Measurements from ENCODE around the gene CREBL2.
"Not testable (repeated sequence)": the region's sequence is repeated elsewhere in the genome, so short reads cannot be mapped to it uniquely, and the experiment has no call there.

The CREBL2 gene

GRCh38 chr12:12613344-12613743, 1.7 kb downstream of the CREBL2 start:
- TF ChIP-seq CTCF (IDR thresholded peaks at IDR 0.05; ENCODE audit: poor library complexity, severe bottlenecking): no peak
- no peak overlapping the region for H3K4me3 ChIP-seq (ENCODE audit: severe bottlenecking)
- H3K4me1 ChIP-seq (ENCODE audit: insufficient read depth, poor library complexity, severe bottlenecking): no peaks in the 10 kb centered on the region
- ATAC-seq (ENCODE audit: low read depth): no peak
- H3K36me3 ChIP-seq (ENCODE audit: low read depth): no peaks in the 10 kb centered on the region
- H3K27ac ChIP-seq (ENCODE audit: poor library complexity, severe bottlenecking): no peak overlapping the region
- DNase-seq (ENCODE audit: low spot score): no peak
- H3K9me3 ChIP-seq (ENCODE audit: severe bottlenecking): no peaks in the 10 kb centered on the region
- H3K27me3 ChIP-seq (ENCODE audit: insufficient read depth, poor library complexity, severe bottlenecking): no peaks in the 10 kb centered on the region

GRCh38 chr12:12614342-12614741, 2.7 kb downstream of the CREBL2 start:
- H3K36me3 ChIP-seq (ENCODE audit: low read depth): no peaks in the 10 kb centered on the region
- no peak overlapping the region for H3K4me3 ChIP-seq (ENCODE audit: severe bottlenecking)
- no peaks in the 10 kb centered on the region for H3K9me3 ChIP-seq (ENCODE audit: severe bottlenecking)
- no peaks in the 10 kb centered on the region for H3K27me3 ChIP-seq (ENCODE audit: insufficient read depth, poor library complexity, severe bottlenecking)
- ATAC-seq (ENCODE audit: low read depth): no peak
- DNase-seq (ENCODE audit: low spot score): no peak
- no peak for TF ChIP-seq CTCF (IDR thresholded peaks at IDR 0.05; ENCODE audit: poor library complexity, severe bottlenecking)
- H3K27ac ChIP-seq (ENCODE audit: poor library complexity, severe bottlenecking): no peak overlapping the region
- H3K4me1 ChIP-seq (ENCODE audit: insufficient read depth, poor library complexity, severe bottlenecking): no peaks in the 10 kb centered on the region

GRCh38 chr12:12616512-12617310, 5.0 kb downstream of the CREBL2 start:
- no peaks in the 10 kb centered on the region for H3K9me3 ChIP-seq (ENCODE audit: severe bottlenecking)
- DNase-seq (ENCODE audit: low spot score) (no peak), ATAC-seq (ENCODE audit: low read depth) (no peak)
- no peaks in the 10 kb centered on the region for H3K36me3 ChIP-seq (ENCODE audit: low read depth)
- H3K4me3 ChIP-seq (ENCODE audit: severe bottlenecking): no peak overlapping the region
- TF ChIP-seq CTCF (IDR thresholded peaks at IDR 0.05; ENCODE audit: poor library complexity, severe bottlenecking): no peak
- no peaks in the 10 kb centered on the region for H3K4me1 ChIP-seq (ENCODE audit: insufficient read depth, poor library complexity, severe bottlenecking)
- H3K27ac ChIP-seq (ENCODE audit: poor library complexity, severe bottlenecking): no peak overlapping the region
- H3K27me3 ChIP-seq (ENCODE audit: insufficient read depth, poor library complexity, severe bottlenecking): no peaks in the 10 kb centered on the region

- H3K4me1 ChIP-seq (ENCODE audit: insufficient read depth, poor library complexity, severe bottlenecking); H3K27me3 ChIP-seq (ENCODE audit: insufficient read depth, poor library complexity, severe bottlenecking); H3K27ac ChIP-seq (ENCODE audit: poor library complexity, severe bottlenecking): not testable (repeated sequence)
Observed at GRCh38 chr12:12618064-12618463, 6.4 kb downstream of the CREBL2 start.

GRCh38 chr12:12620730-12621315, 9.1 kb downstream of the CREBL2 start:
- DNase-seq (ENCODE audit: low spot score): no peak

More at GRCh38 chr12:12618064-12618463, 6.4 kb downstream of the CREBL2 start:
- not testable (repeated sequence) for ATAC-seq (ENCODE audit: low read depth); DNase-seq (ENCODE audit: low spot score); H3K9me3 ChIP-seq (ENCODE audit: severe bottlenecking); H3K36me3 ChIP-seq (ENCODE audit: low read depth); H3K4me3 ChIP-seq (ENCODE audit: severe bottlenecking)

More at GRCh38 chr12:12620730-12621315, 9.1 kb downstream of the CREBL2 start:
- no peak overlapping the region for H3K4me3 ChIP-seq (ENCODE audit: severe bottlenecking)
- TF ChIP-seq CTCF (IDR thresholded peaks at IDR 0.05; ENCODE audit: poor library complexity, severe bottlenecking): no peak
- no peaks in the 10 kb centered on the region for H3K36me3 ChIP-seq (ENCODE audit: low read depth)
- no peak overlapping the region for H3K27ac ChIP-seq (ENCODE audit: poor library complexity, severe bottlenecking)
- H3K4me1 ChIP-seq (ENCODE audit: insufficient read depth, poor library complexity, severe bottlenecking): no peaks in the 10 kb centered on the region
- H3K9me3 ChIP-seq (ENCODE audit: severe bottlenecking): no peaks in the 10 kb centered on the region
- H3K27me3 ChIP-seq (ENCODE audit: insufficient read depth, poor library complexity, severe bottlenecking): no peaks in the 10 kb centered on the region
- ATAC-seq (ENCODE audit: low read depth): no peak
